ENCODE measurements around the gene MAP2K1.
"Not testable (repeated sequence)": the region's sequence is repeated elsewhere in the genome, so short reads cannot be mapped to it uniquely, and the experiment has no call there.

Gene MAP2K1

DNA sequence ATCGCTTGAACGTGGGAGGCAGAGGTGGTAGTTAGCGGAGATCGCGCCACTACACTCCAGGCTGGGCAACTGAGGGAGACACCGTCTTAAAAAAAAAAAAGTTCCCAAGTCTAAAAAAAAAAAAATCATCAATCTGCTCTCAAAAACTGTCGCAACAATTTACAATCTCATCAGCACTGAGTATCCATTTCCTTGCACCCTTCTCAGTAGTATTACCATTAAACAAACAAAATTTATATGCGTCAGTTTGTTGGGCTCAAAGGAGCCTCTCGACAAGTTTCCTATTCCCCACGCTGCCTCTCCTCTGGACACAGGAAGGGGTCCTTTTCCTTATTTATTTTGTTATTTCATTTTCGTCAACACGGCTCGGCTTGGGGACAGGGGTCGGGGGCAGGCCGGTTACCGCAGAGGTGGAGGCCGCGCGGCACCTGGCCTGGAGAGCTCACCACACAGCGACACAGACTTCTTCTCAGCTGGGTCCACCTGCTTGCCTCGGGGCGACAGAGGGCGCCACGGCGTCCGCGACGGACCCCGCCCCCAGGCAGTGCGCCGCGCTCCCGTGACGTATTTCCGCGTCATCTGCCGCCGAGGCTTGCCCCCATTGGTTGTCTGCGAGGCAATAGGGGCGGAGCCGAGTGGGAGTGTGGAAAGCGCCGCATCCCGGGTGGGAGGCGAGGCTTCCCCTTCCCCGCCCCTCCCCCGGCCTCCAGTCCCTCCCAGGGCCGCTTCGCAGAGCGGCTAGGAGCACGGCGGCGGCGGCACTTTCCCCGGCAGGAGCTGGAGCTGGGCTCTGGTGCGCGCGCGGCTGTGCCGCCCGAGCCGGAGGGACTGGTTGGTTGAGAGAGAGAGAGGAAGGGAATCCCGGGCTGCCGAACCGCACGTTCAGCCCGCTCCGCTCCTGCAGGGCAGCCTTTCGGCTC lies at the start of gene MAP2K1:
MAP2K1 (plus strand) TSS at position 709 of the 920 bp plus-strand sequence. CDS start 436 bp downstream, outside the sequence.
- peak; percentile 96 for DNase-seq

DNA sequence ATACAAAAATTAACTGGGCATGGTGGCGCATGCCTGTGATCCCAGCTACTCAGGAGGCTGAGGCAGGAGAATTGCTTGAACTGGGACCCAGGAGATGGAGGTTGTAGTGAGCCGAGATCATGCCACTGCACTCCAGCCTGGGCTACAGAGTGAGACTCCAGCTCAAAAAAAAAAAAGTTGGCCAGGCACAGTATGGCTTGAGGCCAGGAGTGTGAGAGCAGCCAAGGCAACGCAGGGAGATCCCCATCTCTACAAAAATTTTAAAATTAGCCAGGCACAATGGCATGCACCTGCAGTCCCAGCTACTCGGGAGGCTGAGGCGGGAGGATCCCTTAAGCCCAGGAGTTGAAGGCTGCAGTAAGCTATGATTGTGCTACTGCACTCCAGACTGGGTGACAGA lies 38.2 kb upstream of the MAP2K1 start:
- DNase-seq: not testable (repeated sequence)

DNA sequence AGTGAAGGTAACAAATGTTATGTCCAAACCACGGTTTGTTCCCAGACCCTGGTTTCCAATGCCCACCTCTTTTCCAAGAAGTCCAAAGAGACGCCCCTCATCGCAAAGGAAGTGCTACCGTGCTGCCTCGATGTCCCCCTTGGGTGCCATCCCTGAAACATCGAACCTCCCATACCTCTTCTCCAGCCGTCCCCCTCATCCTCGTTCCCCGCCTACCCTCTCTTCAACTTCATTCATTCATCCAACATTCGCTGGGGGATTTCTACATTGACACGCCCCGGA lies 30.7 kb upstream of the MAP2K1 start:
- no peak for DNase-seq

DNA sequence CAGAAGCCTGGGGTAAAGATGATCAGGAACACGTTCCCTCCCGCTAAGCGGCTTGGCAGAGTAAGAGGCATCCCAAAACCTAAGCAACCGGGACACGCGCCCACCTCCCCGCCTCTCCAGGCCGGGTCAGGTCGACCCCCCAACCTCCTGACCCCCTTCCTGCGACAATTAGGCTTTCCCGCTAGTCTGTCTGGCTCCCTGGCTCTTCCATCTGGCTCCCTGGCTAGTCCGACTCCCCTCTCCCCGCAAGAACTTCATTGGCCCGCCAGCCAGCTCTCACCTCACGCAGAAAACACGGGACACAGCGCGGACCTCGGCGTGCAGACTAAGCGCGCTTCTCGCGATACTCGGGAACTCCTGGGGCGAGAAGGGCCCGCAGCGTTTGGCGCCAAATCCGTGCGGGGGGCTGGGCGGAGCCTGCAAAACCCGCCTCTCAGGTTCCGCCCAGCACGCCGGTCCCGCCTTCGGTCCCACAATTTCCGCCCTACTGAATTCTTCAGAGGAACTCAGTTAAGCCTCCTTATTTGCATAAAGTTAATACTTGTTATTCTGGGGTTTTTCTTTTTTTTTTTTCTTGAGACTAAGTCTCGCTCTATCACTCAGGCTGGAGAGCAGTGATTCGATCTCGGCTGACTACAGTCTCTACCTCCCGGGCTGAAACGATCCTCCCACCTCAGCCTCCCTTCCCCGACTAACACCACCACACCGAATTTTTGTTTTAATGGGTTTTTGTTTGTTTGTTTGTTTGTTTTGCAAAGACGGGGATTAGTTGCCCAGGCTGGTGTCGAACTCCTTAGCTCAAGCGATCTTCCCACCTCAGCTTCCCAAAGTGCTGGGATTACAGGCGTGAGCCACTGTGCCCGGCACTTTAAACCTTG lies 30.1 kb upstream of the MAP2K1 start, which contains the start of gene TIPIN:
TIPIN (minus strand) TSS at position 327 of the 878 bp plus-strand sequence. CDS start 3,738 bp downstream, outside the sequence.
- DNase-seq: peak; percentile 97

DNA sequence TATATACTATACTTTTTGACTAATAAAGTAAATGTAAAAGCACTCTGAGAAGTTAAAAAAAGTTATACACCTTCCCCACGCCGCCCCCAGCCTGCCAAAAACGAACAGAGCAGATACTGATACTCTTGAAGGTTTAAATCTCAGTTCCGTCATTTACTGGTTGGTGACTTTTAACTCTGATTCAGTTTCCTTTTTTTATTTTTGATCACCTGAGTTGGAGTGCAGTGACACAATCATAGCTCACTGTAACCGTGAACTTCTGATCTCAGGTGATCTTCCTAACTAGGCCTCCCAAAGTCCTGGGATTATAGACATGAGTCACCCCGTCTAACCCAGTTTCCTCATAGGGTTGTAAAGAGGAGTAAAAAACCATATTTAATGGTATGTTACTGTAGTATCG lies 27.0 kb upstream of the MAP2K1 start:
- DNase-seq: no peak

DNA sequence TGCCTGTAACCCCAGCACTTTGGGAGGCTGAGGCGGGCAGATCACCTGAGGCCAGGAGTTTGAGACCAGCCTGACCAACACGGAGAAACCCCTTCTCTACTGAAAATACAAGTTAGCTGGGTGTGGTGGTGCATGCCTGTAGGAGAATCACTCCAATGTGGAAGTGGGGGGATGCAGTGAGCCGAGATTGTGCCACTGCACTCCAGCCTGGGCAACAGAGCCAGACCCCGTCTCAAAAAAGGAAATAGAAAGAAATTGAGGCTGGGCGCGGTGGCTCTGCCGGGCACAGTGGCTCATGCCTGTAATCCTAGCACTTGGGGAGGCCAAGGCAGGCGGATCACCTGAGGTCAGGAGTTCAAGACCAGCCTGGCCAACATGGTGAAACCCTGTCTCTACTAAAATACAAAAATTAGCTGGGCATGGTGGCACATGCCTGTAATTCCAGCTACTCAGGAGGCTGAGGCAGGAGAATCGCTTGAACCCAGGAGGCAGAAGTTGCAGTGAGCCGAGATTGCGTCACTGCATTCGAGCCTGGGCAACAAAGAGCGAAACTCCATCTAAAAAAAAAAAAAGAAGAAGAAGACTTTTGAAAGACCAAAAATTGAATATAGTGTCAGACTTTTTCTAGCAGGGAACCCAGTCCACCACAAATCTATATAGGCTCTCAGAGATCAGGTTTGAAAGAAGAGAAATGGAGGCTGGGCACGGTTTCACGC lies 24.8 kb upstream of the MAP2K1 start:
- DNase-seq: not testable (repeated sequence)

DNA sequence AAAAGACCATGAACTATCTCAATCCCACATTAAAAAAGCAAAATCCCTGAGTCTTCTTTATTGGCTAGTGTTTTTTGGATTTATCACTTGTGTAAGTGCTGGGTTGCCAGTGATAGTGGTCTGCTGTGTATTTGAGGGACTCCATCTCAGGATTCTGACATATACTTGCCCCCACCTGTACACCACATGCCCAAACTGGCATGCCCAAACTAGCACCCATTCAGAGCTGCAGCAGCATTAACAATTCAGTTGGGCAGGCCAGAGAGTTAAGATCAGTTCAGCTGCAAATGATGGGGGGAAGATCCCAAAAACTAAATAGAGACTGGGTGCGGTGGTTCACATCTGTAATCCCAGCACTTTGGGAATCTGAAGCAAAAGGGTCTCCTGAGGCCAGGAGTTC lies 23.9 kb upstream of the MAP2K1 start:
- no peak for DNase-seq

DNA sequence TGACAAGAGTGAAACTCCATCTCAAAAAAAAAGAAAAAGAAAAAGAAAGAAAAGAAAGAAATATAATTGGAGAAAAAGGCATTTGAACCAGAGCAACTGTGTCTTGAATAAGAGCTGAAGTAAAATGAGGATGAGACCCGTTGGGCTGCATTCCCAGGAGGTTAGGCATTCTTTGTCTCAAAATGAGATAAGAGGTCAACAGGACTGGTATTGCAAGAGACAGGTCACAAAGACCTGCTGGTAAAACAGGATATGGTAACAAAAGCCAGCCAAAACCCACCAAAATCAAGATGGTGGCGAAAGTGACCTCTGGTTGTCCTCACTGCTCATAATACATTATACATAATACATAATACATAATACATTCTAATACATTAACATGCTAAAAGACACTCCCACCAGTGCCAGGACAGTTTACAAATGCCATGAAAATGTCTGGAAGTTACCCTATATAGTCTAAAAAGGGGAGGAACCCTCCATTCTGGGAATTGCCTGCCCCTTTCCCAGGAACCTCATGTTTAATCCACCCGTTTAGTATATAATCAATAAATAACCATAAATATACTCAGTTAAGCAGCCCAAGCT lies 21.7 kb upstream of the MAP2K1 start:
- no peak for DNase-seq

DNA sequence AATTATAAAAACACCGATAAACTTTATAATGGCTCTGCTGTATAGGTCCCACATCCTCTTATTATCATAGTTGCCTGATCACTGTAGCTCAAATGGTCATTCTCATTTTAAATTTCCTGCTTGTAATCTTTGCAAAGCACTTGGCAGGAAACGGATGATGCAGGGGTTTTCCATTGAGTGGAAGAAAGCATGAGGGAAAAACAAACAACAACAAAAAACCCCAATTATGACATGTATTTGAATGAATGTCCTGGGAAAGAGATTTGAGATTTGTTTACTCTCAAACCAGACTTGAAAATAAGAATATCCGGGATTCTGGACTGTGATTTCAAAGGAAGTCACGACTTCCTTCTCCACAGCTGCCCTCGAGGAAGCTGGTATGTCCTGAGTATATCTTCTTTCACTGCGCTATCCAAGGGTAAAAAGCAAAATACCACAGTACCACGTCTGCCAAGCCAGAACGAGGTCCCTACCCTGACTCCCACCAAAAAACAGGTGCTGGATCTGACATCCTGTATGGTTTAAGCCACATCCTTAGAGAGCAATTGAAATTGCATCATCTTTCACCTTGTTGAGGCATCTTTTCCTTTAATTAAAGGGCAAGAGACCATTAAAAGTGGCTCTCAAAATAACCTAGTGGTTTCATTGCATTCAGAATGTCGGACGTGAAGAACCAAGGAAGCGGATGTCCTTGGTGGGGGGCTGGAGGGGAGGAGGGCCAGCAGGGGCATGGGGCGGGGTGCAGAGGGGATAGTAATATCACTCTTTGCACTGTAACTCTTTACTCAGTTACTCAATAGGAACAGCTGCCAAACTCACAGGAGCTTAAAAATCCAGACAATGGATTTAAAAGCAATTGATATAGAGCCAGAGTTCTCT lies 16.7 kb upstream of the MAP2K1 start:
- no peak for DNase-seq

DNA sequence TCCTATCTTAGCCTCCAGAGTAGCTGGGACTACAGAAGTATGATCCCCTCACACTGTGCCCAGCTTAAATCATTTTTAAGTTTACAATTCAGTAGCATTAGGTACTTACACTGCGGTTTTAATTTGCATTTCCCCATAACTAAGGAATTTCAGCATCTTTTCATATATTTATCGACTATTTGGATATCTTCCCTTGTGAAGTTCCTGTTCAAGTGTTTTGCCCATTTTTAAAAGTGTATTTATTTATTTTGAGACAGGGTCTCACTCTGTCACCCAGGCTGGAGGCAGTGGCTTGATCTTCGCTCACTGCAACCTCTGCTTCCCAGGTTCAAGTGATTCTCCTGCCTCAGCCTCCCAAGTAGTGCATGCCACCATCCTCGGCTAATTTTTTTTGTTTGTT lies 12.5 kb upstream of the MAP2K1 start:
- DNase-seq: no peak

DNA sequence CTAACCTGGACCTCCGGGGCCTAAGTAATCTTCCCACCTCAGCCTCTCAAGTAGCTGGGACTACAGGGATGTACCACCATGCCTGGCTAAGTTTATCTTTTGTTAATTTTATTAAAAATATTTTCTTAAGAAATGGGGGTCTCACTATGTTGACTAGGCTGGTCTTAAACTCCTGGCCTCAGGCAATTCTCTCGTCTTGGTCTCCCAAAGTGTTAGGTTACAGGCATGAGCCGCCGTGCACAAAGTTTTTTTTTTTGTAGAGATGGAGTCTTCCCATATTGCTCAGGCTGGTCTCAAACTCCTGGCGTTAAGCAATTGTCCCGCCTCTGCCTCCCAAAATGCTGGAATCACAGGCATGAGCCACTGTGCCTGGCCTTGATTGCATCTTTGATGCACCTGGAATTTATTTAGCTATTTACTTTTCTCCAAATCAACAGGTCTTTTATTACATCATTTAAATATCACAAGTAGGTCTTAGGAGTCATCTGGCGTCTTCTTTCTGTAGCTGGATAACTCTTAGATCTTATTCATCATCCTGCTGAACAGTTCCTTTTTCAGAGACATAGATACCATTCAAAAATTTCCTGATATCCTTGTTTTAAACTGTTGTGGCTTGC lies 7.8 kb upstream of the MAP2K1 start:
- DNase-seq: no peak

DNA sequence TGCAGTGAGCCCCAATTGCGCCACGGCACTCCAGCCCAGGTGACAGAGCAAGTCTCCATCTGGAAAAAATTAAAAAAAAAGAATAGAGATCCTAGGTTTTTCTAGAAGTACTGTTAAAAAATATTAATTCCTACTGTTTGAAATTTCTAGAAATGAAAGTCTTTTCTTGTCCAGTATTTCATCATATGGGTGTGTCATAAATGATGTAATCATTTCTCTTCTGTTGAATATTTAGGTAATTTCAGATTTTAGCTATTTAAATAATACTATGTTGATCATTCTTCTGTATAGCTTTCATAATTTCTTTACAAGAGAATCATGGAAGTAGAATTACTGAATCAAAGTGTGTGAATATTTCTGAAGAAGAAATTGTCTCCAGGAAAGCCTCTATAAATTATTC lies 5.3 kb upstream of the MAP2K1 start:
- not testable (repeated sequence) for DNase-seq

DNA sequence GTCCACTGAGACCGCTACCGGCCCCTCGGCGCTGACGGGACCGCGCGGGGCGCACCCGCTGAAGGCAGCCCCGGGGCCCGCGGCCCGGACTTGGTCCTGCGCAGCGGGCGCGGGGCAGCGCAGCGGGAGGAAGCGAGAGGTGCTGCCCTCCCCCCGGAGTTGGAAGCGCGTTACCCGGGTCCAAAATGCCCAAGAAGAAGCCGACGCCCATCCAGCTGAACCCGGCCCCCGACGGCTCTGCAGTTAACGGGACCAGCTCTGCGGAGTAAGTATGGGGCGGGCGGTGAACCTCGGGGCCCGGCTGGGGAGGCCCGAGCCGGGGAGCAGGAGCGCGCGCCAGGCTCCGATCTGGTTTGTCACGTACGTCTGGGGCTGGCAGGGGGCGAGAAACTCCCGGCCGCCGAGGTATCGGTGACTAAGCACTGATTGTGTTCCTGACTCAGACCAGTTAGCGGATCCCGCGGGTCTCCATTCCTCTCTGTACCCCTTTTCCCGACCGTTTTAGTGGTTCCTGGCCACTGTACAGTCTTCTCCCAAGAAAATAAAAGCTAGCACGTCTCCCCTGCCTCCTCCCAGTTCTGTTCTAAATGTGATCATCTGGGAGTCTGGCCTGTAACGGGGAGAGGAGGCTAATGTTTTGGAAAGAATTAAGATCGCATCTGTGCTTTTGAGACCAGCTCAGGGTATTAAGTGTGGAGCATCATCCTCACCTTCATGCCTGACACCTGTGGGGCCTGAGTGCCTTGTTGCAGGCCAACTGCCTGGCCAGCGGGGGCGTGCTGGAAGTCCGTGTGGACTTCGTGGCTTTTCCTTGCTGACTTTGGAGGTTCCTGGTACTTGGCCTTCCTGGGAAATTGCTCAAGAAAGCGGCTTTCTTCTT lies 691 bp downstream of the MAP2K1 start:
- peak; percentile 44 for DNase-seq

DNA sequence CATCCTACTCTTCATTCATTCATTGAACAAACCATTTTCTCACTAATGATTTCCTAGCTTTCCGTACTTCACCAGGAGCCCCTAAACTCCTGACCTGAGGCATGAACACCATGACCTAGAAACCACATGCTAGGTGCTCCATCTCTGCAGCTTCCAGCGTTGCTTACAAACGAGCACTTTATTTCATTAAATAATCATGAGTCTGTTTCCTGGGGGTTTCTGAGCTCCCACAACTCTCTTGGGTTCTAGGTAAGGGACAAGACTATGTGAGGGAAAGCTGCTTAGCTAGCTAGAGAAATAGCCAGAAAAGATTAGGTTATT lies 1.3 kb downstream of the MAP2K1 start:
- DNase-seq: no peak

DNA sequence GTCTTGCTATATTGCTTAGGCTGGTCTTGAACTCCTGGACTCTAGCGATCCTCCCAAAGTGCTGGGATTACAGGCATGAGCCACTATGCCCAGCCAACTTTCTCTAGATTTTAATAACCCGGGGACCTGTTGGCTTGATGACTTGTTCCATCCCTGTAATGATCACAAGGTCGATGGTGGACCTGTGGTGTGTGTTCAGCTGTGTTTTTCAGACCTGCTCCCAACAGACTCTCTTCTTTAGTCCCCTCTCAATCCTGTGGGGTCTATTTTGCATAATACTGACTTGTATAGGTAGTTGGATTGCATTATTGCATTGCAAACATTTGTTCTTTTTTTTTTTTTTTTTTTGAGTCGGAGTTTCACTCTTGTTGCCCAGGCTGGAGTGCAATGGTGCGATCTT lies 1.9 kb downstream of the MAP2K1 start:
- no peak for DNase-seq

DNA sequence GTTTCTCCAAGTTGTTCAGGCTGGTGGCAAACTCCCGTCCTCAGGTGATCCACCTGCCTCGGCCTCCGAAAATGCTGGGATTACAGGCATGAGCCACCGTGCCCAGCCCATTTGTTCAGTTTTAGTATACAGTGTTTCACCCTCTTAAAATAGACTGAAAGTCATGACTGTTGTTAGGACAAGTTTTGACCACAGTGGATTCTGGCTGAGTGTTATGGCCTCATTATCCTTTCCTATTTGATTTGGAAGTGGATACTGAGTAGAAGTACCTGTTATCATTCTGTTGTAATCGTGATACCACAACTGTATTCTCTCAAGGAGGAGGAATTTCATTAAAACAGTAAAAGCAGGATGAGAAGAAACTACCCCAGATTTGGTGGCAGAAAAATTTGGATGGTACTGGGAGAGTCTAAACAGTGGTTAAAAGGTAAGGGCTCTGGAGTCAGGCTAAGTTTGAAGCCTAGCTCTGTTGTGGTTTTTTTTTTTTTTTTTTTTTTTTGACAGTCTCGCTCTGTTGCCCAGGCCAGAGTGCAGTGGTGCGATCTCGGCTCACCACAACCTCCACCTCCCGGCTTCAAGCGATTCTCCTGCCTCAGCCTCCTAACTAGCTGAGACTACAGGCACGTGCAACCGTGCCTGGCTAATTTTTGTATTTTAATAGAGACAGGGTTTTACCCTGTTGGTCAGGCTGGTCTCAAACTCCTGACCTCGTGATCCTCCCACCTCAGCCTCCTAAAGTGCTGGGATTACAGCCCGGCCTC lies 2.6 kb downstream of the MAP2K1 start:
- no peak for DNase-seq

DNA sequence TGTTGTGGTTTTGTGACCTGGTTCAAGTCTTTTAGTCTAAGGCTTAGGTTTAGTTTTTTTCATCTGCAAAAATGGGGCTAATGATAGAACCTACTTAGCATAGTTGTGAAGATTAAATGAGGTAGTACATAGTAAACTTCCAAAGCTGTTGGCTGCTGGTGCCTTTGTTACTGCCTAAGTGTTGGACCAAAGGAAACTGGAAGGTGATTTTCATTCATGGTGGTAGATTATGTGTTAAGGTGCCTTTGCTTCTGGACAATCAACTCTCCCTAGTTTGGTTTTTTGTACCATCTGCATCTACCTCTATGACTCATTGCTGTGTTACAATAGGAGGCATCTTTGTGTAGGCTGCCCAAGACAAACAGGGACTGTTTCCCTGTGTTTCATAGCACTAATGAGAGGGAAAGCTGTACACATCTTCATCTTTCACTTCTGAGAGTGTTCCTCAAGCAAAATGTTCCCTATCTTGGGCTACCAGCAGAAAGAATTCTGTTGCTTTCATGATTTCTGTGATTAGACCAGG lies 3.2 kb downstream of the MAP2K1 start:
- no peak for DNase-seq

DNA sequence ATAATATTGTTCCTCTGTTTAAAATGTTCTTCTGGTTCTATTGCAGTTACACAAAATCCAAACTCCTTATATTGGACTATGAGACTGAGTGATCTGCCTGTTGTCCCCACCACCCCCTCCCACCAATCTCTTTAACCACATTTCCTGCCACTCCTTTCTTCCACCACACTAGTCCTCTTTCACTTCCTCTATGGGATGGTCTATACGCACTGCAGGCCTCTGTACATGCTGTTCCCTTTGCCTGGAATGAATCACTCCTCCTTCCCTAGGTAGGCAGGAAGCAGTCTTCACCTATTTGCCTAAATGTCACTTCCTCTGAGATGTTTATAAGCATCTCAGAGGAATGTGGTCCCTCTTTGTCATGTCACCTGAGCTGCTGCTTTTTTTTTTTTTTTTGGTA lies 4.0 kb downstream of the MAP2K1 start:
- no peak for DNase-seq

DNA sequence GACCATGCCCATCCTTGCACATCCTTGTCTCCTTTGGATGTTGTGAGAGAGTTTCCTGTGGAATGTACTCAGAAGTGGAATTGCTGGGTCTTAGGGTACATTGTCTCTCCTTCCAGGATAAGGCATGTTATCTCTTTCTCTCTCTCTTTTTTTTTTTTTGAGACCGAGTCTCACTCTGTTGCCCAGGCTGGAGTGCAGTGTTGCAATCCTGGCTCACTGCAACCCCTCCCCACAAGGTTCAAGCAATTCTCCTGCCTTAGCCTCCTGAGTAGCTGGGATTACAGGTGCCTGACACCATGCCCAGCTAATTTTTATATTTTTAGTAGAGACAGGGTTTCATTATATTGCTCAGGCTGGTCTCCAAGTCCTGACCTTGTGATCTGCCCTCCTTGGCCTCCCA lies 6.3 kb downstream of the MAP2K1 start:
- DNase-seq: not testable (repeated sequence)

All from NCI-H2171 treated with DMSO at 0.1 percent for 48 hours (cell line).